Heart left ventricle (tissue), 13 donors: ENCODE results near the gene CKLF.

Experiments used
- POLR2A ChIP-seq, 2 donors: fragments of 450-650 bp; IDR thresholded peaks; one replicate each; pipeline ENCODE4 v1.6.1; 2017; ENCODE audit warnings: antibody characterized with exemption in 2 of 2, mild to moderate bottlenecking in 2 of 2, moderate library complexity in 2 of 2
- TF ChIP-seq, protein P1 (sequence below), 12 donors: fragments of 200-600 bp; sonication (generic) in 4 of 12; IDR thresholded peaks; one replicate each; pipeline versions ENCODE4 v1.5.0 to v1.8.0; 2018 to 2022; ENCODE audit warnings: antibody characterized with exemption in 12 of 12, mild to moderate bottlenecking in 5 of 12
- donor health status: ischemic (EF 13 %, LVEDD 7.1; RV severe dilation, severe dysfunction).
- donor health status: DM: no; HTN: yes; CAD: no.
- donor health status: DM: no; HTN: no; CAD: no.
- donor health status: ischemic (EF 25% LVEDD 6.9; RV normal size, moderate dysfunction).
- donor health status: ischemic (EF 25% LVEDD 5.7; RV mildly dilated, moderate dysfunction).
- donor health status: ischemic (EF 35%, LVEDD 5.7; RV mildly dilated, moderate dysfunction).
- donor health status: nonischemic (EF 11% LVEDD 7.7; RV severe dilation, severe dysfunction).
- donor health status: DM: yes; HTN: yes; CAD: no.
- donor health status: PGD.
- donor health status: ischemic (EF 29% LVEDD 5.4; RV normal size, mild dysfunction).
- donor health status: nonischemic (EF 23%, LVEDD 6.1; RV moderate dilation, normal function).

DNA sequence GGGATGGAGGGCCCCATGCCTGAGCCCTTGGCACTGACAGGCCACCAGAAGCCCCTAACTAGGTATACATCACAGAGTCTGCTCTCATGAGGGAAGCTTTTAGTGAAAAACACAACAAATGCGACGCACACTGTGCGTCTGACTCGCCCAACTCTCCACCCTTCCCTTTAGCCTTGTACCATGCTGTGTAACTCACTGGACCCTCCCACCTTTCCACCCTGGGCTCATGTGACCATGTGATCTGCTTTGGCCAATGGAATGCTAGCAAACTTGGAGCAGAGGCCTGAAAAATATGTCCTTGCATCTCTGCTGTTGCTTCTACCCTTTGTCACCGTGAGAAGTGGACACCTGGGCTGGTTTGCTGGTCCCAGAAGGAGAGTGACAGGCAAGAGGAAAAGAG is 24.1 kb upstream of the CKLF start:
- TF ChIP-seq, protein P1, sequence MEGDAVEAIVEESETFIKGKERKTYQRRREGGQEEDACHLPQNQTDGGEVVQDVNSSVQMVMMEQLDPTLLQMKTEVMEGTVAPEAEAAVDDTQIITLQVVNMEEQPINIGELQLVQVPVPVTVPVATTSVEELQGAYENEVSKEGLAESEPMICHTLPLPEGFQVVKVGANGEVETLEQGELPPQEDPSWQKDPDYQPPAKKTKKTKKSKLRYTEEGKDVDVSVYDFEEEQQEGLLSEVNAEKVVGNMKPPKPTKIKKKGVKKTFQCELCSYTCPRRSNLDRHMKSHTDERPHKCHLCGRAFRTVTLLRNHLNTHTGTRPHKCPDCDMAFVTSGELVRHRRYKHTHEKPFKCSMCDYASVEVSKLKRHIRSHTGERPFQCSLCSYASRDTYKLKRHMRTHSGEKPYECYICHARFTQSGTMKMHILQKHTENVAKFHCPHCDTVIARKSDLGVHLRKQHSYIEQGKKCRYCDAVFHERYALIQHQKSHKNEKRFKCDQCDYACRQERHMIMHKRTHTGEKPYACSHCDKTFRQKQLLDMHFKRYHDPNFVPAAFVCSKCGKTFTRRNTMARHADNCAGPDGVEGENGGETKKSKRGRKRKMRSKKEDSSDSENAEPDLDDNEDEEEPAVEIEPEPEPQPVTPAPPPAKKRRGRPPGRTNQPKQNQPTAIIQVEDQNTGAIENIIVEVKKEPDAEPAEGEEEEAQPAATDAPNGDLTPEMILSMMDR (IDR thresholded peaks at IDR 0.05) = no peak
- no peak for TF ChIP-seq POLR2A (IDR thresholded peaks at IDR 0.05)
